Tibial artery (tissue), 4 donors: ENCODE data around the gene FCN3.

Experiments used
- DNase-seq, 2 donors: peaks; one replicate each; pipeline ENCODE4 v3.0.0-alpha.2; 2019
- H3K27ac ChIP-seq, 2 donors: fragments of 200-600 bp; sonication (generic) in 1 of 2; 1 replicate in 1 of 2; 2 replicates in 1 of 2; pipeline ENCODE4 v1.5.1; 2018 to 2019; ENCODE audit warnings: mild to moderate bottlenecking in 1 of 2
- H3K27me3 ChIP-seq, 2 donors: fragments of 200-600 bp; sonication (generic) in 1 of 2; one replicate each; pipeline versions ENCODE4 v1.5.1 to v1.6.0; 2016 to 2019
- H3K36me3 ChIP-seq, 3 donors: fragments of 200-600 bp; sonication (generic) in 2 of 3; one replicate each; pipeline ENCODE4 v1.5.1; 2016 to 2019; ENCODE audit warnings: mild to moderate bottlenecking in 2 of 3
- H3K4me1 ChIP-seq, 4 donors: fragments of 200-600 bp; sonication (generic) in 2 of 4; 1 replicate in 3 of 4; 2 replicates in 1 of 4; pipeline ENCODE4 v1.5.1; 2016 to 2019
- H3K4me3 ChIP-seq, 2 donors: fragments of 200-600 bp; sonication (generic) in 1 of 2; 1 replicate in 1 of 2; 2 replicates in 1 of 2; pipeline ENCODE4 v1.5.1; 2018 to 2019; ENCODE audit warnings: mild to moderate bottlenecking in 2 of 2
- H3K9me3 ChIP-seq, 3 donors: fragments of 200-600 bp; sonication (generic) in 1 of 3; one replicate each; pipeline ENCODE4 v1.5.1; 2016 to 2019
- CTCF ChIP-seq, 2 experiments: fragments of 200-600 bp in 1 of 2; fragments of 450-650 bp in 1 of 2; IDR thresholded peaks; one replicate each; pipeline ENCODE4 v1.5.1; 2017 to 2019; ENCODE audit warnings: antibody characterized with exemption in 2 of 2, mild to moderate bottlenecking in 1 of 2, moderate library complexity in 1 of 2
- intact Hi-C: fragments of 100-400 bp; cut with DNase I; formaldehyde crosslinking; loops from one replicate; pipeline ENCODE4 v1.15.0; 2023; ENCODE audit warnings: low total_unique reads

The FCN3 gene

DNA sequence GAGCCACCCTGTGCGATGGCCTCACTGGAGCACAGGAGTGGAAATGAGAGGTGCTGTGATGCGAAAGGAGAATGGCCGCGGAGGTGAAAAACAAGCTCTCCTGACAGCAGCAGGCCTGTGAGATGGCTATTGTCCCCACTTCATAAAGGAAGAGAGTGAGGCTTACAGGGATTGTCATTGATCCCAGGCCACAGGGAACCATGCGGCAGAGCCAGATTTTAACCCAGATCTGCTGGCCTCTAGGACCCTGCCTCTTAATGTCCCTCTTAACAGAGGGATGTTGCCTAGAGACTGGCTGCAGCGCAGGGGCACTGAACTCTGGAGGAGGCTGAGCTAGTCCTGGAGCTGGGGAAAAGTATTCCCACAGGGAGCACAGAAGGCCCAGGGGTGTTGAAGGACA, 35.9 kb downstream of the FCN3 start:
- H3K27me3 ChIP-seq: no peaks in the 10 kb centered on the region
- peaks cover 32 to 39% (median 33%) of the 10 kb centered on the region in 3 donors for H3K36me3 ChIP-seq
- H3K27ac ChIP-seq: no peak overlapping the region
- no peak for DNase-seq
- intact Hi-C loops: no loop called here
- no peak for TF ChIP-seq CTCF (IDR thresholded peaks at IDR 0.05)
- H3K4me3 ChIP-seq: no peak overlapping the region
- no peaks in the 10 kb centered on the region for H3K4me1 ChIP-seq
- no peaks in the 10 kb centered on the region for H3K9me3 ChIP-seq

GRCh38 chr1:27336756-27337155, 37.9 kb downstream of the FCN3 start:
- H3K9me3 ChIP-seq: no peaks in the 10 kb centered on the region
- DNase-seq: no peak
- no peak for TF ChIP-seq CTCF (IDR thresholded peaks at IDR 0.05)
- H3K27ac ChIP-seq: no peak overlapping the region
- no peak overlapping the region for H3K4me3 ChIP-seq
- intact Hi-C loops: no loop called here
- H3K36me3 ChIP-seq: peaks cover 46 to 59% (median 50%) of the 10 kb centered on the region in 3 donors
- H3K27me3 ChIP-seq: no peaks in the 10 kb centered on the region
- no peaks in the 10 kb centered on the region for H3K4me1 ChIP-seq

DNA sequence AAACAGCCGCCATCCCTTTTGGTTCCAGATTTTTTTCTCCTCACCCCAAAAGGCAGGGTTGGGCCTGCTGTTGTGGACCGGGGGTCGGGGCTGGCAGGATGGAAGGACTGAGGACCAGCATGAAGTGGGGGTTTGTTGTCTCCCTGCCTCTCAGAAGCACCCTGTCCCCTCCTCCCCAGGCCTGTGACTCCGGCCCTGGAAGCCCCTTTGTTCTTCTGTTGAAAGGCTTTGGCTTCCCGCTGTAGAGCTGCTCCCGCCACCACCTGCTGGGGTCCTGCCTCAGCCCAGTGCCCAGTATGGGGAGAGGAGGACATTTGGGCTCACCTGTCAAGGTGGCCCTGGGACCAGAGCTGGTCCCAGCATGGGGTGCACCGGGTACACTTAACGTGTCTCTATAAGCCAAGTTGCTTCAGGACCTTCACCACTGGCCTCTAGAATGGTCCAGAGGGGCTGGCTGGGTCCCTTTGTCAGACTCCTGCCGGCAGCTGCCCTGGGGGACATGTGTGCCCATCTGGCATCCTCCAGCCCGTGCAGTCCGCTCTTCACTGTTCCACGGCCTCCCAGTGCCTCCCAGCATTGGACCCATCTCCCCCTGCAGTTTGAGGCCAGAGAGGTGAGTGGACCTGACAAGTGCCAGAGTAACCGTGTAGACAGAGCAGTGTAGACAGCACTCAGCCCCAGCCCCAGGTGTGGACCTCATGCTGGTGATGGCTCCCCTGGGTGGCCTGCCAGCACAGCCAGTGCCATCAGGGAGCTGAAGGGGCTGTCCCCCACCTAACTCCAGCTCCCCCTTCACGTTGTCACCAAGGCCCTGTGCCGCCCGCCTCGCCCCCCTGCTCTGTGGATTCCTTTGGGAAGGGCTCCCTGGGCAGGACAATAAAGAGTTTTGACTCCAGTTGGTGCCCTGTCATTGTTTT, 38.9 kb downstream of the FCN3 start:
- Histone ChIP-seq H3K4me3 (no peak overlapping the region), H3K4me1 (no peaks in the 10 kb centered on the region), H3K27ac (no peak overlapping the region), H3K36me3 (peaks cover 54 to 69% (median 60%) of the 10 kb centered on the region in 3 donors), H3K9me3 (no peaks in the 10 kb centered on the region), H3K27me3 (no peaks in the 10 kb centered on the region)
- TF ChIP-seq CTCF (IDR thresholded peaks at IDR 0.05): no peak
- intact Hi-C loops: no loop called here
- DNase-seq: no peak

GRCh38 chr1:27333717-27334279, 40.8 kb downstream of the FCN3 start:
- Histone ChIP-seq H3K4me1 (peaks cover 0 to under 1% (median 0%) of the 10 kb centered on the region in 4 donors), H3K9me3 (no peaks in the 10 kb centered on the region), H3K27ac (no peak overlapping the region), H3K27me3 (no peaks in the 10 kb centered on the region), H3K36me3 (peaks cover 59 to 87% (median 79%) of the 10 kb centered on the region in 3 donors), H3K4me3 (no peak overlapping the region)
- no peak for TF ChIP-seq CTCF (IDR thresholded peaks at IDR 0.05)
- intact Hi-C loops: no loop called here
- DNase-seq: no peak

DNA sequence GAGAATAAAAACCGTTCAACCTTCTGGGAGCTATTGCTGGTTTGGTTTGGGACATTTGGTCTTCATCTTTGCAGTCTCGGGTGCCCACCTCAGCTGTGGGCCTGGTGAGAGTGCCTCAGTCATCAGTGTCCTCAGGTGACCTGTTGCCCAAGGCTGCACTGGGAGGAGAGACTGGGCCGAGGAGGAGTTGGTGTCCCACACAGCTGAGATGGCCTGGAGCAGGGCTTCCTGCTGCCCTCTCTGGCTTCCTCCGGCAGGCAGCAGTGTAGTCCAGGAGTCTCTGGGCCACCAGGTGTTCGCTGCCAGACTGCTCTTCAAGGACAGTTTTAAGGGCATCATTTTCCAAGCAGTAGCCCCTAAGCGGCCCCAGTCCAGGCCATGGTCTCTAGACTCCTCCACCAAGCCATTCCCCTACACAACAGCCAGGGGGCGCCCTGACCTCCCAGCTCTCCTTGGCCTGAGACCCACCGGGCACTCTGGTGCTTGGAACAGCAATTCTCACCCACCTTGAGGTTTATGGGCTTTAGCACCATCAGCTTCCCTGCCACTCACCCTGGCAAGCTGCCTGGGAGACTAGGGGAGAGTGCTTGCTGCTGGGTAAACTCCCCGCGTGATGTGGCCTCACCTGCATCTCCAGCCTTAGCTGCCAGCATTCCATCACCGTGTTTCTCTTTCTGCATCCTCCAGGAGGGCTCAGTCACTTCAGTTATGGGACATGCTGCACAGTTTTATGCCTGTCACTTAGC, 41.9 kb downstream of the FCN3 start:
- intact Hi-C loops: no loop called here
- H3K4me1 ChIP-seq: peaks cover 0 to 10% (median 0%) of the 10 kb centered on the region in 4 donors
- TF ChIP-seq CTCF (IDR thresholded peaks at IDR 0.05): peak; percentile 65 to 85
- H3K4me3 ChIP-seq: no peak overlapping the region
- no peaks in the 10 kb centered on the region for H3K27me3 ChIP-seq
- peaks cover 59 to 97% (median 81%) of the 10 kb centered on the region in 3 donors for H3K36me3 ChIP-seq
- no peak for DNase-seq
- no peaks in the 10 kb centered on the region for H3K9me3 ChIP-seq
- no peak overlapping the region for H3K27ac ChIP-seq
